HFF-Myc (cell line): ENCODE data around the gene CTSG.
"Not testable (repeated sequence)": the region's sequence is repeated elsewhere in the genome, so short reads cannot be mapped to it uniquely, and the experiment has no call there.

Experiments used
- DNase-seq: peaks from one replicate; pipeline ENCODE4 v3.0.0-alpha.2; 2011; ENCODE audit warnings: low read depth; ENCODE audit errors: extremely low read depth
- H3K4me3 ChIP-seq: replicated peaks from 2 replicates; pipeline ENCODE4 v1.5.1; 2011; ENCODE audit warnings: low read depth, mild to moderate bottlenecking, control low read depth, low read length
- TF ChIP-seq, protein P1 (sequence below): IDR thresholded peaks from 2 replicates; pipeline ENCODE4 v1.5.1; 2012; ENCODE audit warnings: mild to moderate bottlenecking, low read depth, low read length, control low read depth; ENCODE audit errors: missing control alignments

Gene CTSG

DNA sequence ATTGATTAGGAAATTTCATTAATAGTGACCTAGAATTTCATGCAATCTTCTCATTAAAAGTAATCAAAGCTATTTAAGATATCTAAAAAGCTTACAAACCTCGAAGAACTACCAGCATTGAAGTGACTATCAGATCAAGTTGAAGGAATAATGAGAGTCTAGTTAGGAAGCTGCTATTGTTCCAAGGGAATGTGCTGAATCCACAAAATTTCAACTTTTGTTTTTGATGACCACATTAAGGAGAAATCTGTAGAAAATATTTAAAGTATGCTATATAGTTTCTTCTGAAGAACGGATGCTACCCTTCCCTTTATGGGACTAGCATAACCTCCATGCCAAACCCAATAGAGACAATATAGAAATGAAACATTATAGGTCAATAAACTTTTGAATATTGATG is 2.5 kb upstream of the CTSG start:
- TF ChIP-seq, protein P1, sequence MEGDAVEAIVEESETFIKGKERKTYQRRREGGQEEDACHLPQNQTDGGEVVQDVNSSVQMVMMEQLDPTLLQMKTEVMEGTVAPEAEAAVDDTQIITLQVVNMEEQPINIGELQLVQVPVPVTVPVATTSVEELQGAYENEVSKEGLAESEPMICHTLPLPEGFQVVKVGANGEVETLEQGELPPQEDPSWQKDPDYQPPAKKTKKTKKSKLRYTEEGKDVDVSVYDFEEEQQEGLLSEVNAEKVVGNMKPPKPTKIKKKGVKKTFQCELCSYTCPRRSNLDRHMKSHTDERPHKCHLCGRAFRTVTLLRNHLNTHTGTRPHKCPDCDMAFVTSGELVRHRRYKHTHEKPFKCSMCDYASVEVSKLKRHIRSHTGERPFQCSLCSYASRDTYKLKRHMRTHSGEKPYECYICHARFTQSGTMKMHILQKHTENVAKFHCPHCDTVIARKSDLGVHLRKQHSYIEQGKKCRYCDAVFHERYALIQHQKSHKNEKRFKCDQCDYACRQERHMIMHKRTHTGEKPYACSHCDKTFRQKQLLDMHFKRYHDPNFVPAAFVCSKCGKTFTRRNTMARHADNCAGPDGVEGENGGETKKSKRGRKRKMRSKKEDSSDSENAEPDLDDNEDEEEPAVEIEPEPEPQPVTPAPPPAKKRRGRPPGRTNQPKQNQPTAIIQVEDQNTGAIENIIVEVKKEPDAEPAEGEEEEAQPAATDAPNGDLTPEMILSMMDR: no peak
- no peak for DNase-seq
- H3K4me3 ChIP-seq: no peak overlapping the region

- DNase-seq: no peak
- no peak overlapping the region for H3K4me3 ChIP-seq
- TF ChIP-seq, protein P1: no peak
Measured at GRCh38 chr14:24576771-24577170, 721 bp upstream of the CTSG start.

DNA sequence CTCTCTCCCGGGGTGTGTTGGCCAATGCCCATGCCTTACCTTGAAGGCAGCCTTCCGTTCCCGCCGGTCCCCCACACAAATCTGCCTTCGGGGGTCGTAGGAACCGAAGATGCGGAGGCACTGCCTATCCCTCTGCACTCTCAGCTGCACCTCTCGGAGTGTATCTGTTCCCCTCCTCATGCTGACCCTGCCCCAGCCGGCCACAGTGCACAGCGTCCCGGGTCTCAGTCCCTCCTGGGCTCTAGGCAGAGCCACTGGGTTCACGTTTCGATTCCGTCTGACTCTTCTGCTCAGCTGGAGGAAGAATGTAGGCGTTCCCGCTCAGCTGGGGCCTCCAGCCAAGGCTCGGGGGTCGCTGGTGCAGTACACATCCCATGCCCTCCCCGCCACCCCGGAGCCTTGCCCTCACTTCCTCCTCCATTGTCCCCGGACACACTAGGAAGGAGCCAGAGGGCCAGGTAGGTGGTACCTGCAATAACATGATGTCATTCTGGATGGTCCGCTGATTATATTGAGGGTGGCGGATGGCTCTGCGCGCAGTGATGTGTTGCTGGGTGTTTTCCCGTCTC is 1.8 kb downstream of the CTSG start:
- H3K4me3 ChIP-seq: no peak overlapping the region
- DNase-seq: no peak
- TF ChIP-seq, protein P1: no peak

DNA sequence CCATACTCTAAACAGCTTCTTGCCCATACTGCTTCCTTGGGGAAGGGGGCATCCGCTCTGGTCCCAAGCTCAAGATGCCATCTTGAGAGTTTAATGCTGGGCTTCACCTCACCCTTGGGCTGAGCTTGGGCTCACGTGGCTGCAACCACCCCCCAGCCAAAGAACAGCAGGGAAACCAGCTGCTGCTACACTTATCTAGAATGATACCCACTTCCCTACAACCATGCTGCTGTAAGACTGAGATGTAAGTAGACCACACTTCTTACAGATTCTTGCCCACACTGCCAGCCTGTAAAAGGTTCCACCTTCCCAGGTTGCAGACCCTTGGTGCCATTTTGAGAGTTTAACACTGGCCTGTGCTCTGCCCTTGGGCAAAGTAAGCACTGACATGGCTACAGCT is 9.7 kb downstream of the CTSG start:
- TF ChIP-seq, protein P1: no peak
- no peak for DNase-seq
- H3K4me3 ChIP-seq: no peak overlapping the region

DNA sequence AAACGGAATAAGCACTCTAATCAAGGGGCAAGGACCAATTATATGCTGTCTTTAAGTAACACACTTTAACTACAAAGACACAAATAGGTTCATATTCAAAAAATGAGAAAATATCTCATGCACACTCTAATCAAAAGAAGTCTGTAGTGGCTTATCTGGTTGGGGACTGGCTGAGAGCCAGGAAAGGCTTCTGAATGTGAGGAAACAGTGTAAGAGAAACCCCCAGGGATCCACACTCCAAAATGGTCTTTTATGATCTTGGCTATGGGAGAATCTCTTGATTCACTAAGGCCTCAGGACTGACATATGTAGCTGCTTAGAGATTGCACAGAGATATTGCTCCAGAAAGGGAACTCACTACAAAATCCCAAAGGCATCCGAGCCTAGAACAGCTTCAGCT is 10.3 kb downstream of the CTSG start:
- no peak for DNase-seq
- no peak overlapping the region for H3K4me3 ChIP-seq
- TF ChIP-seq, protein P1: no peak

- no peak overlapping the region for H3K4me3 ChIP-seq
- DNase-seq: no peak
- TF ChIP-seq, protein P1: no peak
Measured at GRCh38 chr14:24563505-24563904, 12.5 kb downstream of the CTSG start.

DNA sequence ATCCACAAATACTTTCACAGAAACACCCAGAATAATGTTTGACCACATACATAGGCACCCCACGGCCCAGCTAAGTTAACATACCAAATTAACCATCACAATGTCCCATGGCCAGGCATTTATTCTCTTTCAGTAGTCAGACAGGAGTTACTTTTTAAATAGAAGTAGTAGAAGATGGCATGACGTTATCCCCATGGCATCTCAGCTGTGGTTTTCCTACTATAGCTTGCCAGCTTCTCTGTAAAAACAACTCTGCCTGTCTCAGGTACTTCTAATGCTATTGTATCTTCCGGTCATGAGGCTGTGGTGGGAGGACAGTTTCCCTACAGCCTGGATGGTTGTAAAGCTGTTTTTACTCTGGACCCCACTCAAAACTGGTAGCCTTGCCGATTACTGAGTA is 19.3 kb downstream of the CTSG start:
- no peak for DNase-seq
- H3K4me3 ChIP-seq: no peak overlapping the region

DNA sequence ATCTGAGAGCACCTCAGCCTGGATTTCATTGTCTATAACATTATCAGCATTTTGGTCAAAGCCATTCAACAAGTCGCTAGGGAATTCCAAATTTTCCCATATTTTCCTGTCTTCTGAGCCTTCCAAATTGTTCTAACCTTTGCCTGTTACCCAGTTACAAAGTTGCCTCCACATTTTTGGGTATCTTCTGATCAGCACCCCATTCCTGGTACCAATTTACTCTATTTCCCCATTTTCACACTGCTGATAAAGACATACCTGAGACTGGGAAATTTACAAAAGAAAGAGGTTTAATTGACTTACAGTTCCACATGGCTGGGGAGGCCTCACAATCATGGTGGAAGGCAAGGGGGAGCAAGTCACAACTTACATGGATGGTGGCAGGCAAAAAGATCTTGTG is 27.0 kb downstream of the CTSG start:
- not testable (repeated sequence) for H3K4me3 ChIP-seq, DNase-seq

More for the DNA sequence above, 19.3 kb downstream of the CTSG start:
- TF ChIP-seq, protein P1: no peak
